Stimulated activated CD4-positive, alpha-beta T cell treated with anti-CD3 and anti-CD28 coated beads, Interleukin-15, amount 100 ng/mL, for 48 hours (primary cell): ENCODE data around the gene TAF1A.

ENCODE experiments used
- DNase-seq, 2 donors: peaks; one replicate each; pipeline ENCODE4 v3.0.0-alpha.2; 2020; ENCODE audit warnings: low read depth in 2 of 2

TAF1A gene

DNA sequence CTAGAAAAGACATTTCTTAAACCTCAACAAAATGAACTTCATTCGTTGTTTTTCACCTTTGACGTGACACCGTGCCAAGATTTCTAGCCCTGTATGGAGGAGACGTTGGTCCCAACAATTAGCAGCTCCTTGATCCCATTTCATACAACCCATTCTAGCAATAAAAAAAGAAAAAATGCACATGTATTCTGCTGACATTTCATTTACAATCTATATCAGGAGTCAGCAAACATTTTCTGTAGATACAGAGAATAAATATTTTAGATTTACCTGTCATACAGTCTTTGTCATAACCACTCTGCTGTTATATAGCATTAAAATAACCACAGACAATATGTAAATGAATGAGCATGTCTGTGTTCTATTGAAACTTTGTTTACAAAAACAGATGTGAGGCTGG, 7.0 kb upstream of the TAF1A start:
- DNase-seq: no peak

DNA sequence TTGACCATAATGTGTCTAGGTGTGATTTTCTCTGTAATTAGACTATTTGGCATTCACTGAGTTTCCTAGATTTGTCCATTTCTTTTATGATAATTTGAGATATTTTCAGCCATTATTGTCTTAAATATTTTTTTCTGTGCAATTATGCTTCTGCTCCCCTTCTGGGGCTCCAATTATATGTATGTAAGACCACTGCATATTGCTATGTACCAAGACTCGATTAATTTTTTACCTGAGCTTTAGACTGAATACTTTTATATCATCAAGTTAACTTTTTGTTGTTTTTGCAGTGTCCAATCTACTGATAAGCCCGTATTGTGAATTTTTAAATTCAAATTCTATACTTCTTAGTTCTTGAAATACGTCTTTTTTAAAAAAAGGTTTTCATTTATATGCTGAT, 5.1 kb upstream of the TAF1A start:
- DNase-seq: no peak

DNA sequence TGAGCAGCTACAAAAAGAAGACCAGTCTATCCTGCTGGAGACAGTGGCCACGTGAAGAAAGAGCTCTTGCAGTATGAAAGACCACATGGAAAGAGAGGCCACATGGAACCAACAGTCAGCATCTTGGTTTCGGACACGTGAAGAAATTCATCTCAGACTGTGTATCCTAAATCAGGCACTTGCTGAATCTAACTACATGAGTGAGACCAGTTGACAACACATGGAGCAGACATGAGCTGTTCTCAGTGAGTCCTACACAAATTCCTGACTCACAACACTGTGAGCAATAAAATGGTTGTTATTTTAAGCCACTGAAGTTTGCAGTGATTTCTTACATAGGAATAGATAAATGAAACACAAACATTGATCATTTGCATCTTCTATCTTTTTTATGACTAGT, 2.4 kb upstream of the TAF1A start:
- no peak for DNase-seq

GRCh38 chr1:222588135-222588534, 1.6 kb downstream of the TAF1A start:
- no peak for DNase-seq

DNA sequence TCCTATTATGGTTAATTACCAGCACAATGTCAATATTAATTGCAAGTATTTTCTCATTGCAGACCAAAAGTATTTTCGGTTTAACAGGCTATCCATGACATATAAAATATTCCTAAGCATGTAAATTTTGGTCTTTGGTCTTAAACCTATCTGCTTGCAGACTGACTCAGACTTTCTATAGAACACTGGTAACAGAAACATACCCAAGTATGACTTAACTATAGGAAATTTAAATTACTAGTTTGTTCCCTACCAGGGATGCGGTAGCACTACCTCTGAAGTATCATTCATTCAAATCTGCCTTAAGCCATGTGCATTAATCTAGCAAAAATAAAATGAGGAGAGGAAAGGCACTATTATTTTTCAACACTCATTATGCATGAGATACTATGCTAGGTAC, 2.9 kb downstream of the TAF1A start:
- no peak for DNase-seq

- DNase-seq: no peak
Measured at GRCh38 chr1:222583079-222583478, 6.7 kb downstream of the TAF1A start.

DNA sequence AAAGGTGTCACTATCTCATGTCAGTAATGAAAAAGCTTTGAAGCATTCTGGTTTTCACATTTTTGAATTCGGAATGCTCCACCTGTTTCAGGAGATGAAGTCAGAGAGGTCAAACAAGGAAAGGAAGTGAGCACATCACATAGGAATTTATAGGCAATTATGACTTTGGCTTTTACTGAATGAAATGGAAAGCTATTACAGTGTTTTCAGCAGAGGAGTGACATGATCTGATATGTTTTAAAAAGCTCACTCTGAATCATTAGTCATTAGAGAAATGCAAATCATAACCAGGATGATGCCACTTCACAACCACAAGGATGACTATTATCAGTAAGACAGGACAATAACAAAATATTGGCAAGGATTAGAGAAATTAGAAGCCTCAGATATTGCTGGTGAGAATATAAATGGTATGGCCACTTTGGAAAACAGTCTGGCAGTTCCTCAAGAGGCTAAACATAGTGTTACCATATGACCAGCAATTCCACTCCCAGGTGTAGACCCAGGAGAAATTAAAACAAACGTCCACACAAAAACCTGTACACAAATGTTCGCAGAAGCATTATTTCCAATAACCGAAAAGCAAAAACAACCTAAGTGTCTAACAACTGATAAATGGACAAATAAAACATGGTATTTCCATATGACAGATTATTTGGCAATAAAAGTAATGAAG, 7.5 kb downstream of the TAF1A start:
- no peak for DNase-seq

- DNase-seq: no peak
Measured at GRCh38 chr1:222579316-222579715, 10.4 kb downstream of the TAF1A start.

DNA sequence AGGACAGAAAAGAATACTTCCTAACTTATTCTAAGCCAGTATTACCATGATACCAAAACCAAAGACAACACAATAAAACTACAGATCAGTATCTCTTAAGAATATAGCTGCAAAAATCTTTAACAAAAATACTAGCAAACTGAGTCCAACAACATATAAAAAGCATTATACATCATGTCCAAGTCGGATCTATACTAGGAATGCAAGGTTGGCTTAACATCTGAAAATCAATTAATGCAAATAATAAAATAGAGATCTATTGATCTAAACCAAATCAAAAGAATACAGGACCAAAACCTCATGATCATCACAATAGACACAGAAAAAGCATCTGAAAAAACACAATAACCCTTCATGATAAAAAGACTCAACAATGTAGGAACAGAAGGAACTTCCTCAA, 18.9 kb downstream of the TAF1A start:
- no peak for DNase-seq

GRCh38 chr1:222561656-222562055, 28.1 kb downstream of the TAF1A start:
- DNase-seq: no peak

- no peak for DNase-seq
Measured at GRCh38 chr1:222557574-222557973, 32.2 kb downstream of the TAF1A start.

DNA sequence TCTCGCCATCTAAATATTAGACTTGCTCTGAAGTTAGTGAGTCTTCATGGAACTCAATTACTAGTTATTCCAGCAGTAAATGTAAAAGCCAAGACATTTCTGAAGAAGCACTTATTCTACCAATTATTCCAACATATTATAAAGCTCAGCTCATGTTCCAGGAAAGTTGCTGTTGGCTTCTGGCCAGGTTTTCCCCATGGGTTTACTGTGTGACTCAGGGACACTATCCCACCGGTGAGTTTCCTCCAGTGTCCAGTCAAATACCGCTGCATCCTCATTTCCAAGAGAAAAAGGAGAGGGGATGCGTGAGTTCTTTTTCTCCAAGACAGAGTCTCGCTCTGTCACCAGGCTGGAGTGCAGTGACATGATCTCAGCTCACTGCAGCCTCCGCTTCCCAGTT, 32.6 kb downstream of the TAF1A start:
- no peak for DNase-seq

DNA sequence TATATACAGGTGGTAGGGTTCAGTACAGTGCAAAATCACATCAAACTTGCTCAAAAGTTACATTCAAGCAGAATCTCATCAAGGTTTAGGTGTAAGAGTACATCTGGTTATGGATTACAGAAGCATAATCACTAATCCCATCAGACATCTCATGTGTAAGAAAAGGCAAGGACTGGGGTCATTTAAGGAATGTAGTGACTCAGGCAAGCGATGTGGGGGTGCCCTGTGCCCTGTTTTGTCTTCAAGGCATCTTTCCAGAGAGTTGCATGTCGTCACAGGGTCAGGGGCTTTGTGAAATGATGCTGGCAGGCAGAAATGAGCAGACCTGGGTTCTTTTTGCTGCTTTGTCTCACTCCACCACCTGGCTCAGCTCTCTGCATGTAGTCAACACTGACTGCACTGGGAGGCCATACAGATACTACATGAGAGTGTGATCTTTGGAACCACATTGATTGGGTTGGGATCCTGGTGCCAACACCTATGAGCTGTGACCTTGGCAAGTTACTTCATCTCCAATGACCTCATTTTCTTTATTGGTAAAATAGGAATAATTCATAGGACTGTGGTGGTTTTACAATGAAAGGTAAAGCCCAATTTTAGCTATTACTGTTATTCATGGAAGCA, 33.6 kb downstream of the TAF1A start:
- DNase-seq: no peak

DNA sequence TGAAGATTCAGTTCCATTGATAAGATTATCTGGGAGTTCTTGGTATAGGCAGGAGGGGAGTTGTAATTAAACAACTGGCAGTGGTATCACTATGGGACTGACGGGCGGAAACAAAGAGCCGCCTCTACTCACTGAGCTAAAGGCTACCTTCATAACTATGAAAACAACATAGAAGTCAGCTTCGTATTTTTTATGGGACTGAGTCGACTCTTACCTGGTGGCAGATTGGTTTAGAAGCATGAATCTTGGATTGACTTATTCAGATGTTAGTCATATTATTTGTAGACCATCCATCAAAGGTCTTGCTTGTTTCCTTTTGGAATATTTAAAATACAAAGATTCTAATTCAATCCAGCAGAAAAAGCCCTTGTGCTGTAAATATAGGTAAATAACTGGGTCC, 35.6 kb downstream of the TAF1A start:
- DNase-seq: no peak

GRCh38 chr1:222552882-222553281, 36.9 kb downstream of the TAF1A start:
- DNase-seq: no peak

GRCh38 chr1:222547944-222548671, 41.6 kb downstream of the TAF1A start, which contains the start of gene HHIPL2:
TSS of gene HHIPL2 (minus strand) at chr1:222548104. CDS start at chr1:222548044, 60 bp downstream.
- no peak for DNase-seq

GRCh38 chr1:222547260-222547614, 42.5 kb downstream of the TAF1A start:
- DNase-seq: no peak

DNA sequence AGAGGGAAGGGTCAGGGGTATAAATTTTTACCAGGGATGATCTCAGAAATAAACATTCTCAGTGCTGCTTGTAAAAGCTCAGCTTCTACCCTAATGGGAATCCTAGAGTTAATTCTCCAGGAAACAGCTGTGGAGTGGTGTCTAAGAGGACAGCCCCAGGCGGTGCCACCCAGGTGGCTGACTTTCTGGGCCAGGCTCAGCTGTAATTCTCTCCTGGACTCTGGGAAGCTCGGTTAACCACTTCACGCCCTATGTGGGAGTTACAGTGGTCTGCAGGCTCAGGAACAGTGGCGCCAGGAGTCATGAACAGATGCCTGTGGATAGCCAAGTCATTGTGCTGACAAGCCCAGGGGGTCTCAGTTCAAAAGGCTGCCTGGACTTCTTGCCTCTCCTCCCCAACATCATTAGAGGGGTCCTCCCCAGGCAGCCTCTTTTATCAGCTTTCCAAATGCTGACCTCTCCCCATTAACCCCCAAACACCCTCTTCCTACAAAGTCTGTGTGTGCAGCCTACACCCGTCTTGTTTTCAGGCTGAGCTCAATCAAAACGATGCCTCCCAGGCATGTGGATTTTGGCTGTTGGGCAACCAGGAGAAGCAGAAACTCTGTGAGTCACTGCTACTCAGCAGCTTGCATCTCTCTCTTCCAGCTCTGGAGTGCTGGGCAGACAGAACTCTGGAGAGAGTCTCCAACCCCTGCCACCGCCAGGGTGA, 43.0 kb downstream of the TAF1A start:
- DNase-seq: no peak

DNA sequence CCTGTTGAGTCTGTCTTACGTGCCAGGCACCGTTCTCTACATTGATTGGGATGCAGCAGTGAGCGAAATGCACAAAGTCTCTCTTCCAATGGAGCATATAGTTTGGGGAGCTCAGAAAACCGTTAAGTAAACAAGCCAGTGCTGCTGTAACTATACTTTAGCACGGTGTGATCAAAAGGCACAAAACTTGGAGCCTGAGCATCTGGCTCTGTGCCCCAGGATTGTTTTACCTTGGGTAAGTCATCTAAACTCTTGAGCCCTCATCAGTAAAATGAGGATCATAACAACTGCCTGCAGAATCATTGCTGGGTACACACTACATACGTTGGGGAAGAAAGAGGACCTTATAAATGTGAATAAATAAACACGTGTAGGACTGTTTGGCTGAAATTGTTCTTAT, 43.6 kb downstream of the TAF1A start:
- DNase-seq: no peak

DNA sequence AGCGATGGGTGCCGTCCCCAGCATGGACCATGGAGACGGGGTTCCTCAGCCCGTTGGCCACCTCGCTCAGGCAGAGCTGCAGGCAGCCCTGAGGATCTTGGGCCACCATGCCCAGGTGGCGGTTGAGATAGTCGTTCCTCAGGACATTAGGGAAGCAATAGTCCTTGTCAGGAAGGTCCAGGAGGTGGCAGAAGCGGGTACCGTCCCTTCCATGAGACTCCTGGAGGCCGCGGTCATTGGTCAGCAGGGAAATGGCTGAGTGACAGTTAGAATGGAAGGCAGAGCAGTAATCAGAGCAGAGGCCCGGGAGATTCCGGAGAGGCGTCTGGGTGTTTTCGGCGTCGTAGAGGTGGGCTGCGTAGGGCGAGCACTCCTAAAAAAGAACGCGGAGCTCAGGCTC, 45.9 kb downstream of the TAF1A start:
- DNase-seq: no peak

DNA sequence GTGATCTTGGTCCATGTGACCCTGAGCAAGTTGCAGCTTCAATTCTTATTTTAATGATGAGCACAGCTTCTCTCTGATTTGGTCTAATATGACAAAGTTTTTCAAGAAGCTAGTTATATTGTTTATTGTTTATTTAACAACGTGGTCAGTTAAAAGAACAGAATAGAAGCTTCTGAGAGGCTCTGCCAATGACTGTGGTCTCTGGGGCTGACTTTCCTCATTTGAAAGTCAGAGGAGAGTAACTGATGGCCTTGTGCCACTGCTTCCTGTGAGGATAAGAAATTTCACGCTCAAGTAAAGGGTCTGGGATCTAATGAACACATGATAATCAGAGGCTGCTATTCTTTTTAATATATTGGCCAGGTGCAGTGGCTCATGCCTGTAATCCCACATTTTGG, 49.1 kb downstream of the TAF1A start:
- no peak for DNase-seq

GRCh38 chr1:222539951-222540597, 49.7 kb downstream of the TAF1A start:
- DNase-seq: no peak
